ENCODE results near the gene CYB561A3. TPM values are rescaled to one million over a fixed set of nuclear protein-coding genes. Genes with fewer than 3 reads are reported as not detected.
A peak's percentile ranks its signal among the peaks of the same experiment; 100 is the strongest.

Gene CYB561A3
- total and polyA plus RNA-seq, 2 of the 13 experiments (the other 11 are each of a cell fraction or from before 2014, with no cell fraction given) = 11.4 to 14.9 TPM

DNA sequence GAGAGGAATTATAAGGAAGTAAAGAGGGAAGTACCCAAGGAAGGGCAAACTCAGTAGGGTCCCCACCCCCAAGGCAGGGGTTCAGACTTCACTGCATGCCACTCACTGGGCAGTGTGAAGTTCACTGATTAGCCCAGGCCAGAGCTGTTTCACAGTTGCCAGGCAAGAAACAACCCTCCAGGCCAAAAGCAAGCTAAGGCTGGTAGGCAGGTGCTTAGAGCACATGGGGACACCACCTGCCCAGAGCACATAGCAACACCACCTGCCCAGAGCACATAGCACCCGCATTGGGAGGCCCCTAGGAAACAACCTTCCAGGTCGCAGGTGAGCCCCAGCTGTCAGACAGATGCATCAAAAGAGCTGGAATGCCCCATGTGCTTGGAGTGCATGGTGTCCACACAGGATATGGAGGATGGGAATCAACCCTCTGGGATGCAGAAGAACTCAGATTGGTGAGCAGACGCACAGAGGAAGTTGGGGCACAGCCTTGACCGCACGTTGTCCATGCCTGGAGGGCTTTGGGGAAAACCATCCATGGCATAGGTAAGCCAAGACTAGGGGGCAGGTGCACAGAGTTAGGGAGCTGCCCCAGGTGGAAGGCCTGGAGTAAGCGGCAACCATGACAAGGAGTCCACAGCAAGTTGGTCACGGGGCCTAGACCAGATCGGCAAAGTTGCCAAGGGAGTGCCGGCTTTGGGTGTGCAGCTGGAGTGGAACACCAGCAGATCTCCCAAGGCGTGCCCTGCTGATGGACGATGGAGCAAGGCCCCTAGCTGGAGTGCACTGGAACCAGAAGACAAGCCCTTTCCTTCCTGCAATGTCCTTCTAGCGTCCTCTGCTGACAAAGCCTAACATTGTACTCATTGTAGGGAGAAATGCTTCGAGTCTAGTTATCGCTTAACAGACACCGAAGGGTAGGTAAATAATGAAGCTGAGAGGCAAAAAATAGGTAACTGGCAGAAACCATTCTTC, 22.9 kb upstream of the CYB561A3 start:
- Histone ChIP-seq H3K36me3 (replicated peaks in 1 of 2; ENCODE audit: control insufficient read depth in 1 of 2, insufficient read depth in 2 of 2, low read length in 2 of 2) (no peaks in the 10 kb centered on the region), H3K4me3 (replicated peaks in 1 of 3; ENCODE audit: insufficient read depth in 1 of 3, low read depth in 2 of 3, low read length in 3 of 3) (no peak overlapping the region), H3K79me2 (ENCODE audit: insufficient read depth, low read length) (no peaks in the 10 kb centered on the region), H4K20me1 (ENCODE audit: insufficient read depth, low read length) (no peaks in the 10 kb centered on the region), H3K27ac (ENCODE audit: extremely low read length, insufficient read depth, low read length) (no peak overlapping the region), H3K27me3 (ENCODE audit: control insufficient read depth in 1 of 2, insufficient read depth in 2 of 2, low read length in 2 of 2) (no peaks in the 10 kb centered on the region), H2AFZ (ENCODE audit: low read length) (no peak overlapping the region), H3K4me1 (ENCODE audit: insufficient read depth, low read length) (peaks cover 9% of the 10 kb centered on the region), H3K9ac (ENCODE audit: insufficient read depth, low read depth, low read length) (no peak overlapping the region), H3K4me2 (ENCODE audit: low read depth, low read length) (no peak overlapping the region), H3K9me3 (ENCODE audit: low read length) (peaks cover 1% of the 10 kb centered on the region)
- ChIA-PET POLR2A (interaction anchor here (1.0 to 4.9 kb wide), 5 partner anchors 15 to 90 kb away, joined by 3 to 49 read pairs (median 8); partner anchors contain the start of genes CYB561A3, TMEM138 and VWCE), CTCF (ENCODE audit: low intra/inter-chr PET ratio, low total read pairs) (interaction anchor here (0.6 to 2.5 kb wide), 4 partner anchors 44 to 130 kb away, joined by 3 to 69 read pairs (median 5); no protein-coding TSS in a partner anchor)
- 88% methylated on average over 12 of the region's 15 CpGs for whole genome bisulfite sequencing (ENCODE audit: low lambda C conversion rate)
- no TSS peak for BruUV-seq (replicated peaks)
- peak; percentile 39 for DNase-seq (ENCODE audit: low spot score)
- ATAC-seq = peak; percentile 82
- in situ Hi-C loops (cut with HindIII; ENCODE audit: extremely low pct_ligation_motif_present, low pct_unique_long_range_greater_than_20kb) (loop anchor here (5.0 kb wide), 1 partner anchor 47 kb away; no protein-coding TSS in a partner anchor), intact Hi-C loops (cut with micrococcal nuclease; ENCODE audit: unreplicated experiment) (loop anchor here (1.0 to 10.0 kb wide), 3 partner anchors 48 to 130 kb away; no protein-coding TSS in a partner anchor)
- peak; percentile 8 for FAIRE-seq
- TF ChIP-seq ZBTB38 (CRISPR knock-in tag; IDR thresholded peaks at IDR 0.05) (peak; percentile 68; the same call in 1 of the 2 replicates), ZNF138 (CRISPR knock-in tag; IDR thresholded peaks at IDR 0.05; ENCODE audit: low read depth) (no peak), NRL (CRISPR knock-in tag; IDR thresholded peaks at IDR 0.05; ENCODE audit: borderline replicate concordance) (peak; percentile 48; the same call in 1 of the 2 replicates), ZNF747 (CRISPR knock-in tag; IDR thresholded peaks at IDR 0.05; ENCODE audit: borderline replicate concordance) (no peak), ZSCAN21 (CRISPR knock-in tag; IDR thresholded peaks at IDR 0.05; ENCODE audit: borderline replicate concordance) (0 out of 2 replicates have a peak, but pooled peaks have one; percentile 37), PRMT3 (CRISPR knock-in tag; IDR thresholded peaks at IDR 0.05; ENCODE audit: borderline replicate concordance, low read depth) (no peak), SMC3 (IDR thresholded peaks at IDR 0.05; ENCODE audit: low read length) (peak; percentile 51; the same call in 1 of the 2 replicates), ZNF44 (CRISPR knock-in tag; IDR thresholded peaks at IDR 0.05) (no peak)
- TF ChIP-seq, protein P1, sequence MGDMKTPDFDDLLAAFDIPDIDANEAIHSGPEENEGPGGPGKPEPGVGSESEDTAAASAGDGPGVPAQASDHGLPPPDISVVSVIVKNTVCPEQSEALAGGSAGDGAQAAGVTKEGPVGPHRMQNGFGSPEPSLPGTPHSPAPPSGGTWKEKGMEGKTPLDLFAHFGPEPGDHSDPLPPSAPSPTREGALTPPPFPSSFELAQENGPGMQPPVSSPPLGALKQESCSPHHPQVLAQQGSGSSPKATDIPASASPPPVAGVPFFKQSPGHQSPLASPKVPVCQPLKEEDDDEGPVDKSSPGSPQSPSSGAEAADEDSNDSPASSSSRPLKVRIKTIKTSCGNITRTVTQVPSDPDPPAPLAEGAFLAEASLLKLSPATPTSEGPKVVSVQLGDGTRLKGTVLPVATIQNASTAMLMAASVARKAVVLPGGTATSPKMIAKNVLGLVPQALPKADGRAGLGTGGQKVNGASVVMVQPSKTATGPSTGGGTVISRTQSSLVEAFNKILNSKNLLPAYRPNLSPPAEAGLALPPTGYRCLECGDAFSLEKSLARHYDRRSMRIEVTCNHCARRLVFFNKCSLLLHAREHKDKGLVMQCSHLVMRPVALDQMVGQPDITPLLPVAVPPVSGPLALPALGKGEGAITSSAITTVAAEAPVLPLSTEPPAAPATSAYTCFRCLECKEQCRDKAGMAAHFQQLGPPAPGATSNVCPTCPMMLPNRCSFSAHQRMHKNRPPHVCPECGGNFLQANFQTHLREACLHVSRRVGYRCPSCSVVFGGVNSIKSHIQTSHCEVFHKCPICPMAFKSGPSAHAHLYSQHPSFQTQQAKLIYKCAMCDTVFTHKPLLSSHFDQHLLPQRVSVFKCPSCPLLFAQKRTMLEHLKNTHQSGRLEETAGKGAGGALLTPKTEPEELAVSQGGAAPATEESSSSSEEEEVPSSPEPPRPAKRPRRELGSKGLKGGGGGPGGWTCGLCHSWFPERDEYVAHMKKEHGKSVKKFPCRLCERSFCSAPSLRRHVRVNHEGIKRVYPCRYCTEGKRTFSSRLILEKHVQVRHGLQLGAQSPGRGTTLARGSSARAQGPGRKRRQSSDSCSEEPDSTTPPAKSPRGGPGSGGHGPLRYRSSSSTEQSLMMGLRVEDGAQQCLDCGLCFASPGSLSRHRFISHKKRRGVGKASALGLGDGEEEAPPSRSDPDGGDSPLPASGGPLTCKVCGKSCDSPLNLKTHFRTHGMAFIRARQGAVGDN (CRISPR knock-in tag; IDR thresholded peaks at IDR 0.05) = peak; percentile 41
- TF ChIP-seq, protein P2, sequence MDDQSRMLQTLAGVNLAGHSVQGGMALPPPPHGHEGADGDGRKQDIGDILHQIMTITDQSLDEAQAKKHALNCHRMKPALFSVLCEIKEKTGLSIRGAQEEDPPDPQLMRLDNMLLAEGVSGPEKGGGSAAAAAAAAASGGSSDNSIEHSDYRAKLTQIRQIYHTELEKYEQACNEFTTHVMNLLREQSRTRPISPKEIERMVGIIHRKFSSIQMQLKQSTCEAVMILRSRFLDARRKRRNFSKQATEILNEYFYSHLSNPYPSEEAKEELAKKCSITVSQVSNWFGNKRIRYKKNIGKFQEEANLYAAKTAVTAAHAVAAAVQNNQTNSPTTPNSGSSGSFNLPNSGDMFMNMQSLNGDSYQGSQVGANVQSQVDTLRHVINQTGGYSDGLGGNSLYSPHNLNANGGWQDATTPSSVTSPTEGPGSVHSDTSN (CRISPR knock-in tag; IDR thresholded peaks at IDR 0.05; ENCODE audit: borderline replicate concordance) = no peak
- TF ChIP-seq, protein P3, sequence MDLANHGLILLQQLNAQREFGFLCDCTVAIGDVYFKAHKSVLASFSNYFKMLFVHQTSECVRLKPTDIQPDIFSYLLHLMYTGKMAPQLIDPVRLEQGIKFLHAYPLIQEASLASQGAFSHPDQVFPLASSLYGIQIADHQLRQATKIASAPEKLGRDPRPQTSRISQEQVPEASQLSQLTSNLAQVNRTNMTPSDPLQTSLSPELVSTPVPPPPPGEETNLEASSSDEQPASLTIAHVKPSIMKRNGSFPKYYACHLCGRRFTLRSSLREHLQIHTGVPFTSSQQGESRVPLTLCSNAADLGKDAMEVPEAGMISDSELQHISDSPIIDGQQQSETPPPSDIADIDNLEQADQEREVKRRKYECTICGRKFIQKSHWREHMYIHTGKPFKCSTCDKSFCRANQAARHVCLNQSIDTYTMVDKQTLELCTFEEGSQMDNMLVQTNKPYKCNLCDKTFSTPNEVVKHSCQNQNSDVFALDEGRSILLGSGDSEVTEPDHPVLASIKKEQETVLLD (CRISPR knock-in tag; IDR thresholded peaks at IDR 0.05; ENCODE audit: low read depth) = no peak
- TF ChIP-seq, protein P4, sequence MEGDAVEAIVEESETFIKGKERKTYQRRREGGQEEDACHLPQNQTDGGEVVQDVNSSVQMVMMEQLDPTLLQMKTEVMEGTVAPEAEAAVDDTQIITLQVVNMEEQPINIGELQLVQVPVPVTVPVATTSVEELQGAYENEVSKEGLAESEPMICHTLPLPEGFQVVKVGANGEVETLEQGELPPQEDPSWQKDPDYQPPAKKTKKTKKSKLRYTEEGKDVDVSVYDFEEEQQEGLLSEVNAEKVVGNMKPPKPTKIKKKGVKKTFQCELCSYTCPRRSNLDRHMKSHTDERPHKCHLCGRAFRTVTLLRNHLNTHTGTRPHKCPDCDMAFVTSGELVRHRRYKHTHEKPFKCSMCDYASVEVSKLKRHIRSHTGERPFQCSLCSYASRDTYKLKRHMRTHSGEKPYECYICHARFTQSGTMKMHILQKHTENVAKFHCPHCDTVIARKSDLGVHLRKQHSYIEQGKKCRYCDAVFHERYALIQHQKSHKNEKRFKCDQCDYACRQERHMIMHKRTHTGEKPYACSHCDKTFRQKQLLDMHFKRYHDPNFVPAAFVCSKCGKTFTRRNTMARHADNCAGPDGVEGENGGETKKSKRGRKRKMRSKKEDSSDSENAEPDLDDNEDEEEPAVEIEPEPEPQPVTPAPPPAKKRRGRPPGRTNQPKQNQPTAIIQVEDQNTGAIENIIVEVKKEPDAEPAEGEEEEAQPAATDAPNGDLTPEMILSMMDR (CRISPR knock-in tag; IDR thresholded peaks at IDR 0.05) = peak; percentile 83

Measured in HepG2 (cell line).